ENCODE data around the gene SLCO3A1.

DNA sequence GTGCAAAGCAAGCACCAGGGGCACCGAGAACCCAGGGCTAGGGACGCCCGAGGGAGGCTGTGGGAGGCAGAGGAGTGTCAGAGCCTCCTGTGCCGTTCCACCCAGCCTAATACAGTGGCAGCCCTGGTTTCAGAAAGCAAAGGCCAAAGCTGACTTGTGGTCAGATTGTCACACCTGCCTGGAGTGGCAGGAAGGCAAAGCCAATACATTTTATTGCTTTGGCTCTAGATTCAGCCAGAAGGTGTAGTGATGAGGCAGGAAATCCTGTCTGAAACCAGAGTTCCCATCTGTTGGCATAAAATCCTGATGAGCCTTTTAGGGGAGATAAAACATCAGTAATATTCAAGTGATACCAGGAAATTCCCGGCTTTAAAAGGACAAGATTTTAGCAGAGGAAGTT is 168.3 kb downstream of the SLCO3A1 start:
- TF ChIP-seq, protein P1, sequence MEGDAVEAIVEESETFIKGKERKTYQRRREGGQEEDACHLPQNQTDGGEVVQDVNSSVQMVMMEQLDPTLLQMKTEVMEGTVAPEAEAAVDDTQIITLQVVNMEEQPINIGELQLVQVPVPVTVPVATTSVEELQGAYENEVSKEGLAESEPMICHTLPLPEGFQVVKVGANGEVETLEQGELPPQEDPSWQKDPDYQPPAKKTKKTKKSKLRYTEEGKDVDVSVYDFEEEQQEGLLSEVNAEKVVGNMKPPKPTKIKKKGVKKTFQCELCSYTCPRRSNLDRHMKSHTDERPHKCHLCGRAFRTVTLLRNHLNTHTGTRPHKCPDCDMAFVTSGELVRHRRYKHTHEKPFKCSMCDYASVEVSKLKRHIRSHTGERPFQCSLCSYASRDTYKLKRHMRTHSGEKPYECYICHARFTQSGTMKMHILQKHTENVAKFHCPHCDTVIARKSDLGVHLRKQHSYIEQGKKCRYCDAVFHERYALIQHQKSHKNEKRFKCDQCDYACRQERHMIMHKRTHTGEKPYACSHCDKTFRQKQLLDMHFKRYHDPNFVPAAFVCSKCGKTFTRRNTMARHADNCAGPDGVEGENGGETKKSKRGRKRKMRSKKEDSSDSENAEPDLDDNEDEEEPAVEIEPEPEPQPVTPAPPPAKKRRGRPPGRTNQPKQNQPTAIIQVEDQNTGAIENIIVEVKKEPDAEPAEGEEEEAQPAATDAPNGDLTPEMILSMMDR (conservative IDR thresholded peaks at IDR 0.05; ENCODE audit: low read length), result no peak
- TF ChIP-seq EZH2phosphoT487 (IDR thresholded peaks at IDR 0.05; ENCODE audit: borderline replicate concordance, low read depth, low read length), result no peak
